ENCODE measurements around the gene LRRC38.

DNA sequence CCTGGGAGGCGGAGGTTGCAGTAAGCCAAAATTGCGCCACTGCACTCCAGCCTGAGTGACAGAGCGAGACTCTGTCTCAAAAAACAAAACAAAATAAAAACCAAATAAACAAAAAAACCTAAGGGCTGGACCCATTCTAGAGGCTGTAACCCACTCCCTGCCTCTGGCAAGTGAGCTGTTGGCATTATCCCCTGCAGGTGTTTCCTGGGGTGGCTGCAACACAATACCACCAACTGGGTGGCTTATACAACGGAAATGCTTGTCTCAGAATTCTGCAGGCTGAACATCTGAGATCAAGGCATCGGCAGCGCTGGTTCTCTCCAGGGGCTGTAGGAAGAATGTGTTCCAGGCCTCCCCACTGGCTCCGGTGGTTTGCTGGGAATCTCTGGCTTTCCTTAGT lies 15.2 kb downstream of the LRRC38 start:
- TF ChIP-seq POLR2A (IDR thresholded peaks at IDR 0.05; ENCODE audit: extremely low read depth, insufficient read length), result no peak
- TF ChIP-seq, protein P1, sequence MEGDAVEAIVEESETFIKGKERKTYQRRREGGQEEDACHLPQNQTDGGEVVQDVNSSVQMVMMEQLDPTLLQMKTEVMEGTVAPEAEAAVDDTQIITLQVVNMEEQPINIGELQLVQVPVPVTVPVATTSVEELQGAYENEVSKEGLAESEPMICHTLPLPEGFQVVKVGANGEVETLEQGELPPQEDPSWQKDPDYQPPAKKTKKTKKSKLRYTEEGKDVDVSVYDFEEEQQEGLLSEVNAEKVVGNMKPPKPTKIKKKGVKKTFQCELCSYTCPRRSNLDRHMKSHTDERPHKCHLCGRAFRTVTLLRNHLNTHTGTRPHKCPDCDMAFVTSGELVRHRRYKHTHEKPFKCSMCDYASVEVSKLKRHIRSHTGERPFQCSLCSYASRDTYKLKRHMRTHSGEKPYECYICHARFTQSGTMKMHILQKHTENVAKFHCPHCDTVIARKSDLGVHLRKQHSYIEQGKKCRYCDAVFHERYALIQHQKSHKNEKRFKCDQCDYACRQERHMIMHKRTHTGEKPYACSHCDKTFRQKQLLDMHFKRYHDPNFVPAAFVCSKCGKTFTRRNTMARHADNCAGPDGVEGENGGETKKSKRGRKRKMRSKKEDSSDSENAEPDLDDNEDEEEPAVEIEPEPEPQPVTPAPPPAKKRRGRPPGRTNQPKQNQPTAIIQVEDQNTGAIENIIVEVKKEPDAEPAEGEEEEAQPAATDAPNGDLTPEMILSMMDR (IDR thresholded peaks at IDR 0.05; ENCODE audit: low read depth, low read length), result no peak
